Measurements from ENCODE around the gene DPH3. TPM values are rescaled to one million over a fixed set of nuclear protein-coding genes. Genes with fewer than 3 reads are reported as not detected.

Gene DPH3
- total RNA-seq, 2 donors from 2014 or later = 23.4 to 26.1 TPM

- ATAC-seq (replicated peaks in 1 of 2) (peak; percentile 35 to 41), DNase-seq (peak; percentile 41 to 45)
- H3K27me3 Mint-ChIP-seq (ENCODE audit: low read depth) = no peaks in the 10 kb centered on the region
- peaks cover 11 to 25% of the 10 kb centered on the region in 2 donors for H3K36me3 Mint-ChIP-seq (ENCODE audit: insufficient read depth in 2 of 2)
- no peaks in the 10 kb centered on the region for H3K9me3 Mint-ChIP-seq
- peak overlapping the region; percentile 97 for H3K27ac Mint-ChIP-seq
- peak overlapping the region; percentile 86 to 95 for H3K4me3 Mint-ChIP-seq
- H3K4me1 Mint-ChIP-seq (ENCODE audit: low read depth) = peaks cover 98% of the 10 kb centered on the region
These were observed 36.8 kb upstream of the DPH3 start for GRCh38 chr3:16301507-16301906.

DNA sequence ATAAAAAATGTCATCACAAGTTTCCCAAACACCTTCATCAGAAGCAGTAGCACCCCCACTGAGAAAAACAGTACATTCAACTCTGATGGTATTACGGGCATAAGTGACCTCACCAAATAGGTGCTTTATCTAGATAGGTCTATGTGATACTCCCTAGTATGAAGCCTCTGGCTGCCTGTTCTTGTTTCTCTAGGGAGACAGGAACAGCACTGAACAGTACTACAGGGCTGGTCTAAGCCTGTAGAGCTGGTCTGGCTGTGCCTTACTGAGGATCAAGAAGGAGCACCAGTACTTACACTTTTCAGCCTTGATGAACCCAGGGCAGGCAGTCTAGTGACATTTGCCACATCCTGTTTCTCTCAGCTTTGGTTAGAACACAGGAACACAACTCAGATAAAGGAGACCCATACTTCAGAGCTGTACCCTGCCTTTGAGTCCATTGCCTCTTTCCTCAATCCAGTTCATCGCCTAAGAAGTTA, 36.2 kb upstream of the DPH3 start:
- H3K4me1 Mint-ChIP-seq (ENCODE audit: low read depth) = peaks cover 98% of the 10 kb centered on the region
- H3K9me3 Mint-ChIP-seq = no peaks in the 10 kb centered on the region
- peaks cover 12 to 26% of the 10 kb centered on the region in 2 donors for H3K36me3 Mint-ChIP-seq (ENCODE audit: insufficient read depth in 2 of 2)
- no peaks in the 10 kb centered on the region for H3K27me3 Mint-ChIP-seq (ENCODE audit: low read depth)
- H3K4me3 Mint-ChIP-seq = peak overlapping the region; percentile 86 to 95
- peak overlapping the region; percentile 97 for H3K27ac Mint-ChIP-seq
- DNase-seq = peak; percentile 52 to 53
- ATAC-seq (replicated peaks in 1 of 2) = peak; percentile 65 to 67

- peaks cover 98% of the 10 kb centered on the region for H3K4me1 Mint-ChIP-seq (ENCODE audit: low read depth)
- H3K27ac Mint-ChIP-seq = peak overlapping the region; percentile 97
- ATAC-seq (replicated peaks in 1 of 2) (peak; percentile 46), DNase-seq (no peak)
- peaks cover 17 to 31% of the 10 kb centered on the region in 2 donors for H3K36me3 Mint-ChIP-seq (ENCODE audit: insufficient read depth in 2 of 2)
- no peaks in the 10 kb centered on the region for H3K9me3 Mint-ChIP-seq
- H3K27me3 Mint-ChIP-seq (ENCODE audit: low read depth) = no peaks in the 10 kb centered on the region
- H3K4me3 Mint-ChIP-seq = peak overlapping the region; percentile 86 to 95
These were observed 35.6 kb upstream of the DPH3 start for GRCh38 chr3:16300307-16300706.

DNA sequence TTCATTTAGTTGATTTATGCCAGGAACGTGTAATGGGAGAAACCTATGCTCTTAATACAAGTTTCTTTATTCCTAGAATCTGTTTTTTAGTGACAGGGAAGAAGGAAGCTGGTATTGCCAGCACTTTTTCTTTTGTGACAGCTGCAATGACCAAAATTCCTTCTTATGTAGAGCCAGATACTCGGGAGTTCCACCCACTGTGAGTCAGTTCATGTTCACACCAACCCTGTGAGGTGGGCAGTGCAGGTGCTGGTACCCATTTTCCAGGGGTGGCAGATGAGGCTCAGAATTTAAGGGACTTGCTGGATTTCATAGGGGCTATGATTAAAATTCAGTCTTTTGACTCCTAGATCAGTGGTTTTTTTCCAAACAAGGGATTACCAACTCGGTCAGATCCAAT, 35.0 kb upstream of the DPH3 start:
- Mint-ChIP-seq H3K36me3 (ENCODE audit: insufficient read depth in 2 of 2) (peaks cover 18 to 32% of the 10 kb centered on the region in 2 donors), H3K4me1 (ENCODE audit: low read depth) (peaks cover 98% of the 10 kb centered on the region), H3K4me3 (peak overlapping the region; percentile 86 to 95), H3K9me3 (no peaks in the 10 kb centered on the region), H3K27me3 (ENCODE audit: low read depth) (no peaks in the 10 kb centered on the region), H3K27ac (peak overlapping the region; percentile 97)
- DNase-seq = no peak
- ATAC-seq (replicated peaks in 1 of 2) = no peak

DNA sequence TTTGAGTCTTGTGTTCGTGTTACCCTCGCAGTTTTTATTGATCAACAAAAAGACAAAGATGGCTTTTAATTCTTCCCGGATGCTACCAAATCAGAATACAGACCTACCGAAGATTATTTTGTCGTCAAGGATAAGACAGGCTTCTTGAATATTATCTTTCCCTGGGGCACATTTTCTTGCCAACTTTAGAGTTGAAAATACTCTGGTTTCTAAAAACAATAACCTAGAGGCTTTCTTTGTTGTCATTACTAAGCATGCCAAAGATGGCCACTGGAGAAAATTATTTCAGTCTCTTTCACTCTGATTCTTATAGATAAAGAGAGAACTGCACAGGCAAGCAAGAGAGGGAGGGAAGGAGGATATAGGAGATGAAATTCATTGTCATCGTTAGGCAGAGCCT, 34.1 kb upstream of the DPH3 start:
- Mint-ChIP-seq H3K4me3 (peak overlapping the region; percentile 46 to 95), H3K36me3 (ENCODE audit: insufficient read depth in 2 of 2) (peaks cover 19 to 37% of the 10 kb centered on the region in 2 donors), H3K27me3 (ENCODE audit: low read depth) (no peaks in the 10 kb centered on the region), H3K9me3 (peaks cover 0 to under 1% of the 10 kb centered on the region in 2 donors), H3K4me1 (ENCODE audit: low read depth) (peaks cover 98% of the 10 kb centered on the region), H3K27ac (peak overlapping the region; percentile 97)
- no peak for ATAC-seq (replicated peaks in 1 of 2)
- no peak for DNase-seq

- peaks cover 3 to 4% of the 10 kb centered on the region in 2 donors for H3K9me3 Mint-ChIP-seq
- peaks cover 23 to 42% of the 10 kb centered on the region in 2 donors for H3K36me3 Mint-ChIP-seq (ENCODE audit: insufficient read depth in 2 of 2)
- peak overlapping the region; percentile 97 for H3K27ac Mint-ChIP-seq
- no peaks in the 10 kb centered on the region for H3K27me3 Mint-ChIP-seq (ENCODE audit: low read depth)
- H3K4me3 Mint-ChIP-seq = peak overlapping the region; percentile 46 to 95
- DNase-seq (no peak), ATAC-seq (replicated peaks in 1 of 2) (no peak)
- H3K4me1 Mint-ChIP-seq (ENCODE audit: low read depth) = peaks cover 100% of the 10 kb centered on the region
These were observed 33.5 kb upstream of the DPH3 start for GRCh38 chr3:16297997-16298885.

DNA sequence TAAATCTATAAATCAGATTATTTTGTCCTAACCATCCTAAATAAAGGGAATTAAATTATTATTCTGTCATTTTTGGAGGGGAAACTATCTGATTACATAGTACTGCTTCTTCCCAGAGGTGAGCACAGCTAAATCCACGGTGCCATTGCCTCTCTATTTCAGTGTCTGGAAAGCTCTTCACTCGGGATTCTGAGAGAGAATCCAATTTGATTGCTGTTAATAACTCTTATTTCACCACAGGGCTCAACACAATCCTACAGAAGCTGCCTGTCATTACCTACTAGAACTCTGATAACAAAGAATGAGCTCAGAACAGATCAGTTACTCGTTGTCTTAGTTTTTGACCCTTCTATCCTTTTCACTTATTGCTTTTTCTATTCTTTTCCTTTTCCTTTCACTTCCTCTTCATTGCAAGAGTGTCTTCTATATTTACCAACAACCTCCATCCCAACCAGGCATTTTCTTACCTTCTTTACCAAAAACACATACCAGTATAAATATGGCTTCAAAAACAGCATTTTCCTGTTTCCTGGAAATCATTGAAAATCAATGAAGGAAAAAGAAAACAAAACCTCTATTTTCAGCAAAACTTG, 30.7 kb upstream of the DPH3 start:
- H3K4me1 Mint-ChIP-seq (ENCODE audit: low read depth) = peaks cover 97% of the 10 kb centered on the region
- DNase-seq = no peak
- H3K4me3 Mint-ChIP-seq = peak overlapping the region; percentile 44 to 72
- peak overlapping the region; percentile 76 for H3K27ac Mint-ChIP-seq
- no peak for ATAC-seq (replicated peaks in 1 of 2)
- peaks cover 6 to 7% of the 10 kb centered on the region in 2 donors for H3K9me3 Mint-ChIP-seq
- H3K36me3 Mint-ChIP-seq (ENCODE audit: insufficient read depth in 2 of 2) = peaks cover 24 to 53% of the 10 kb centered on the region in 2 donors
- H3K27me3 Mint-ChIP-seq (ENCODE audit: low read depth) = no peaks in the 10 kb centered on the region

- H3K9me3 Mint-ChIP-seq = peaks cover 6 to 7% of the 10 kb centered on the region in 2 donors
- peak overlapping the region; percentile 72 to 87 for H3K4me3 Mint-ChIP-seq
- H3K4me1 Mint-ChIP-seq (ENCODE audit: low read depth) = peaks cover 97% of the 10 kb centered on the region
- ATAC-seq (replicated peaks in 1 of 2) (peak; percentile 49 to 60), DNase-seq (no peak)
- no peaks in the 10 kb centered on the region for H3K27me3 Mint-ChIP-seq (ENCODE audit: low read depth)
- H3K36me3 Mint-ChIP-seq (ENCODE audit: insufficient read depth in 2 of 2) = peaks cover 24 to 53% of the 10 kb centered on the region in 2 donors
- H3K27ac Mint-ChIP-seq = peak overlapping the region; percentile 93
These were observed 30.1 kb upstream of the DPH3 start for GRCh38 chr3:16294844-16295243.

- H3K9me3 Mint-ChIP-seq = peaks cover 6 to 7% of the 10 kb centered on the region in 2 donors
- H3K36me3 Mint-ChIP-seq (ENCODE audit: insufficient read depth in 2 of 2) = peaks cover 21 to 41% of the 10 kb centered on the region in 2 donors
- peak overlapping the region; percentile 95 for H3K27ac Mint-ChIP-seq
- ATAC-seq (replicated peaks in 1 of 2) (peak; percentile 18 to 24), DNase-seq (no peak)
- no peaks in the 10 kb centered on the region for H3K27me3 Mint-ChIP-seq (ENCODE audit: low read depth)
- peak overlapping the region; percentile 87 to 93 for H3K4me3 Mint-ChIP-seq
- peaks cover 87% of the 10 kb centered on the region for H3K4me1 Mint-ChIP-seq (ENCODE audit: low read depth)
These were observed 26.1 kb upstream of the DPH3 start for GRCh38 chr3:16290827-16291196.

DNA sequence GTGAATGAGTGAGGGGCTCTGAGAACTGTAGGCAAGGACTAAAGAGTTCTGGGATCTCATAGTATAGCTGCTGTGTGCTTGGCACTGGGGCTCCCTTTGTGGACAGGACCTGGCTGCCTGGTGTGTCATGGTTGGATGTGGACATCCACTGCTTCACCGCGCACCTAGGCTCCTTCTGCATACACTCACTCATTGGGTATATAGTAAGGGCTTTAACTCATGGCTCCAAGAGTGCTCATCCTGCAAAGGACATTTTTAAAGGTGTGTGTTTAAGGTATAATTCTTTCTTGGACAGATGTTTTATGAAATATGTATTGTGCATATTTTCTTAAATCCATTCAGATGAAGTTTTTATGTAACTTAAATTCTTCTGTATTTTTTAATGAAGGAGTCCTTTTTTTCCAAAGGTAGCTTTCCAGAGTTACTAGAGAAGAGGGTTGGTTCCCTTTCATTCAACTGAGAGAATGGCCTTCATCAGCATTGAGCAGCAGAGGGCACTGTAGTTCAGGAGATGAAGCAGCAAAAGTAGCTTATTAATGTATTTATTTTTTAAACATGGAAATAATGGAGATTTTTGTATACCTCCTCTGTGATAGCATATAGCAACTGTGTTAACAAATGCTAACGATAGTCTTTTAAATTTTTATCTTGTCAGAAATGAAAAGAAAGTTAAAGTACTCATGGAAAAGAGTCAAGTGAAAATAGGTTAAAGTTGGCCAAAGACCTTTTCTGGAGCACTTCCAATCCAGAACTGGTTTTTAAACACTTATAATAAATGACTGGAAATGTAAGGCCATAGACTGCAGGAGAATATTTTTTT, 25.5 kb upstream of the DPH3 start:
- Mint-ChIP-seq H3K36me3 (ENCODE audit: insufficient read depth in 2 of 2) (peaks cover 17 to 36% of the 10 kb centered on the region in 2 donors), H3K27me3 (ENCODE audit: low read depth) (no peaks in the 10 kb centered on the region), H3K9me3 (peaks cover 6 to 7% of the 10 kb centered on the region in 2 donors), H3K4me3 (peak overlapping the region; percentile 87 to 93), H3K27ac (peak overlapping the region; percentile 95), H3K4me1 (ENCODE audit: low read depth) (peaks cover 87% of the 10 kb centered on the region)
- DNase-seq = peak; percentile 52 to 58
- no peak for ATAC-seq (replicated peaks in 1 of 2)

GRCh38 chr3:16289144-16289889, 24.6 kb upstream of the DPH3 start:
- Mint-ChIP-seq H3K9me3 (peaks cover 6 to 7% of the 10 kb centered on the region in 2 donors), H3K4me1 (ENCODE audit: low read depth) (peaks cover 87% of the 10 kb centered on the region), H3K4me3 (peak overlapping the region; percentile 87 to 93), H3K27ac (peak overlapping the region; percentile 95), H3K36me3 (ENCODE audit: insufficient read depth in 2 of 2) (peaks cover 14 to 37% of the 10 kb centered on the region in 2 donors), H3K27me3 (ENCODE audit: low read depth) (no peaks in the 10 kb centered on the region)
- no peak for DNase-seq
- no peak for ATAC-seq (replicated peaks in 1 of 2)

GRCh38 chr3:16288664-16289063, 23.9 kb upstream of the DPH3 start:
- no peak for DNase-seq
- Mint-ChIP-seq H3K4me3 (peak overlapping the region; percentile 87 to 93), H3K4me1 (ENCODE audit: low read depth) (peaks cover 83% of the 10 kb centered on the region), H3K9me3 (peaks cover 5 to 7% of the 10 kb centered on the region in 2 donors), H3K27ac (peak overlapping the region; percentile 89), H3K27me3 (ENCODE audit: low read depth) (no peaks in the 10 kb centered on the region), H3K36me3 (ENCODE audit: insufficient read depth in 2 of 2) (peaks cover 13 to 34% of the 10 kb centered on the region in 2 donors)
- peak; percentile 12 to 17 for ATAC-seq (replicated peaks in 1 of 2)

Data from activated T-cell treated with anti-CD3 and anti-CD28 coated beads, Interleukin-2, amount 50 U/mL, for 72 hours (primary cell).